ENCODE results near the gene TRAPPC2B.

TRAPPC2B gene

GRCh38 chr19:57362997-57363687 is at the start of gene TRAPPC2B, which contains the start of gene ZNF547:
TRAPPC2B (plus strand) TSS chr19:57363551; CDS start chr19:57364834, 1,283 bp downstream.
ZNF547 (plus strand) TSS chr19:57363551; CDS start chr19:57368556, 5,005 bp downstream.
- peak; percentile 99 for DNase-seq

GRCh38 chr19:57314146-57314545 is 49.2 kb upstream of the TRAPPC2B start:
- DNase-seq = no peak

GRCh38 chr19:57317503-57317902 is 45.8 kb upstream of the TRAPPC2B start:
- no peak for DNase-seq

- DNase-seq = no peak
These were observed 43.5 kb upstream of the TRAPPC2B start for GRCh38 chr19:57319869-57320179.

GRCh38 chr19:57320180-57321084 is 42.9 kb upstream of the TRAPPC2B start, which contains the start of gene ZNF543:
ZNF543 (plus strand) TSS chr19:57320472; CDS start chr19:57320854, 382 bp downstream.
- peak; percentile 97 for DNase-seq

GRCh38 chr19:57321116-57321515 is 42.2 kb upstream of the TRAPPC2B start:
- DNase-seq = peak; percentile 13

- DNase-seq = no peak
These were observed 41.6 kb upstream of the TRAPPC2B start for GRCh38 chr19:57321751-57322150.

- no peak for DNase-seq
These were observed 38.4 kb upstream of the TRAPPC2B start for GRCh38 chr19:57324992-57325391.

- DNase-seq = no peak
These were observed 35.4 kb upstream of the TRAPPC2B start for GRCh38 chr19:57327993-57328392.

GRCh38 chr19:57334191-57334590 is 29.2 kb upstream of the TRAPPC2B start:
- DNase-seq = no peak

- DNase-seq = no peak
These were observed 24.5 kb upstream of the TRAPPC2B start for GRCh38 chr19:57338877-57339276.

GRCh38 chr19:57342582-57342981 is 20.8 kb upstream of the TRAPPC2B start:
- DNase-seq = no peak

- no peak for DNase-seq
These were observed 15.2 kb upstream of the TRAPPC2B start for GRCh38 chr19:57348136-57348535.

GRCh38 chr19:57350877-57351805 is 12.2 kb upstream of the TRAPPC2B start, which contains the start of gene ZNF304:
ZNF304 (plus strand) TSS chr19:57351271; CDS start chr19:57351665, 394 bp downstream.
- DNase-seq = peak; percentile 98

GRCh38 chr19:57351867-57352266 is 11.5 kb upstream of the TRAPPC2B start:
- DNase-seq = peak; percentile 37

- no peak for DNase-seq
These were observed 7.4 kb upstream of the TRAPPC2B start for GRCh38 chr19:57355916-57356315.

GRCh38 chr19:57357406-57357805 is 5.9 kb upstream of the TRAPPC2B start:
- no peak for DNase-seq

GRCh38 chr19:57359300-57359699 is 4.1 kb upstream of the TRAPPC2B start:
- no peak for DNase-seq

- peak; percentile 8 for DNase-seq
These were observed 932 bp upstream of the TRAPPC2B start for GRCh38 chr19:57362419-57362818.

GRCh38 chr19:57363688-57364181 is 384 bp downstream of the TRAPPC2B start:
- peak; percentile 12 for DNase-seq

- DNase-seq = no peak
These were observed 3.4 kb downstream of the TRAPPC2B start for GRCh38 chr19:57366776-57367175.

GRCh38 chr19:57374179-57374578 is 10.8 kb downstream of the TRAPPC2B start:
- DNase-seq = no peak

Data from hematopoietic multipotent progenitor cell treated with erythropoietin and hydrocortisone succinate and interleukin-3 and kit ligand, for 8 days (in vitro differentiated cells).